Measurements from ENCODE around the gene TMEM169.

The TMEM169 gene, protein sequence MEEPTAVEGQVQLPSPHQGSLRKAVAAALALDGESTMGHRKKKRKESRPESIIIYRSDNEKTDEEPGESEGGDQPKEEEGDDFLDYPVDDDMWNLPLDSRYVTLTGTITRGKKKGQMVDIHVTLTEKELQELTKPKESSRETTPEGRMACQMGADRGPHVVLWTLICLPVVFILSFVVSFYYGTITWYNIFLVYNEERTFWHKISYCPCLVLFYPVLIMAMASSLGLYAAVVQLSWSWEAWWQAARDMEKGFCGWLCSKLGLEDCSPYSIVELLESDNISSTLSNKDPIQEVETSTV

DNA sequence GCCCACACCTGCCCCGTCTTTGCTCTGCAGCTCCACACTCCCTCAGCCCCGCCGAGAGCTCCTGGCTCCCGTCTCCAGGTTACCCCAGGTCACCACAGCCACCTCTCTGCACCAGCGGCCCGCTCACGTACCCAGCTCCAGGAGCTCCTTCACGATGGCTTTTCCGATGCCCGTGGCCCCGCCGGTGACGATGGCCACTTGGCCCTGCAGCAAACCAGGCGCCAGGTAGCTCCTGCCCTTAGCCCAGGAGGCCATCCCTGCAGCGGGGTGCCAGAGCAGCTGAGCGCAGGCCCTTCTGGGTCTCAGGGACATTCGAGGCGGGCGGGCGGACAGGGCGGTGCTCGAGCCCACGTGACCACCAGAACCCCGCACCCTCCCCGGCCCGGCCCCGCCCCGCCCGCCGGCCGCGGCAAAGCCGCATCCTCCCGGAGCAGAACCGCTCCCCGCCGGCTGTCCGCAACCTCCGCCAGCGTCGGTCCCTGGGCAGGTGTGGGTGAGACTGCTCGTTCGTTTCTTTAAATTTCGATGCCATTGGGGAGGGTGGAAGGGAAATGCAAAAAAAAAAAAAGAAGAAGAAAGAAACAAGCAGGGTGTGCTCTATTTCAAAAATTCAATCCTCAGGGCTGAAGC is at the start of gene TMEM169, which contains the start of gene PECR:
Gene TMEM169 (plus strand): TSS at position 433 of the 630 bp plus-strand sequence. CDS start 14,045 bp downstream, outside the sequence.
Gene PECR (minus strand): TSS at position 323 of the 630 bp plus-strand sequence. CDS start 68 bp downstream, at position 255.
- peak; percentile 39 to 49 for DNase-seq (ENCODE audit: low read depth in 2 of 2)

DNA sequence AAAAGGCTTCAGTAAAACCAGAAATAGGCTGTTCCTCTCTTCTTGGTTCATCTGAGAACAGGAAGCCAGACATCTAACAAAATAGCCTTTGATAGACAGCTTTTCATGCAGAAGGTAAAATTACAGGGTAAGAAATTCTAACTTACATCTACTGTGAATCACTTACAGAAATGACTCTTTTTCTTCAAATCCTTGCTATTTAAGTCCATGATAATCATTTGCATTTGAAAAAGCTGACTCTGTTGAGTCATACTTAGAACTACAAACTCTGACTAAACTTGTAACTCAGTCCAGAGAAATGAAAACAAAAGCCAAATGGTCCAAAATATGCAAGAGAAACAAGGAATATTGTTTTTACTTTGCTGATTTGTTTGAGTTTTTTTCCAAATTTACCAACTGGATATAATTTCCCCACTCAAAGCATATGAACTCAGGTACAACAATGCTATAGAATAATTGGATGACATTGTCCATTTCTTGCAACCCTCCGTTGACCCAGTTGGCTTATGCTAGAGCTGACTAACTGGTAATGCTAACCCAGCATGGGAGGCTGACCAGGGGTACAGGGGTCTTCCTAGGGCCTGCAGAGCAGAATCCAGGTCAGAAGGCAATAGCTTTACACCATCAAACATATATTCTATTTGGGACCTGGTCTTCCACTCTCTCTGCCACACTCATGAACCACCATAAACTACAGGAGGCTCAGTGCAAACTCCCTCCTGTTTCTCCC is 49.6 kb upstream of the TMEM169 start:
- DNase-seq (ENCODE audit: low read depth in 2 of 2) = no peak

DNA sequence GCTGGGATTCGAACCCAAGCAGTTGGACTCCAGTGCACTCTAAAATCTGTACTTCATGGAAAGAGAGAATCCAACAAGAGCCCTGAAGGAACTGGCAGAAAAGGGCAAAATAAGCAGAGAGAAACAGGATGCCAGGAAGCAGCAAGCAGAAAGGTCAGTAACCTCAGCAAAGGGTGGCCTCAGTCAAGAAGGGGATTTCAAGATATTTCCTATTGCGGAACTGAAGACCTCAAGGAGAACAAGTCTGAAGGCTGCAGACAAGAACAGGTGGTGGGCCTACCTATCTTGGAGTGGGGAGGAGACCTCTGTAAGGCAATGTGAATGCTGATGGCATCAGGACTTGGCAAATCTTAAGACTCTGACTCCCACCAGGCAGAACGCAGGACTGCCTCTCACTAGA is 48.3 kb upstream of the TMEM169 start:
- no peak for DNase-seq (ENCODE audit: low read depth in 2 of 2)

DNA sequence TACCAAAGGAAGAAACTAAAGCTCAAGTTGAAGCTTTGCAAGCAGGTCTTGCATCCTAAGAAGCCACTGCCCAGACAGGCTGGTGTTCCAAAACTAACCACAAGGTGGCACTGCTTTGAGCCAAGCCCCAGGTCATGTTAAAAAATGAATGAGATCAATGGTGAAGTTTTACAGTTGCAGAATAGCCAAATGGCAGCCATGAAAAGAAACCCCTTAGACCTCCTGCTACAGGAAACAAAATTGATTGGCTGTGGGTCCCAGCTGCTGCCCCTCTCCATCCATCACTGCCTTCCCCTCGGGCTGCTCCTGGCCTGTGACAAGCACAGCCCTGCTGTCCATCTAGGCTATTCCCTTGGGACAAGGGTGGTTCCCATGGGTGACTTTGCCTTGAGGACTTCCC is 47.7 kb upstream of the TMEM169 start:
- DNase-seq (ENCODE audit: low read depth in 2 of 2) = peak; percentile 30 to 53

DNA sequence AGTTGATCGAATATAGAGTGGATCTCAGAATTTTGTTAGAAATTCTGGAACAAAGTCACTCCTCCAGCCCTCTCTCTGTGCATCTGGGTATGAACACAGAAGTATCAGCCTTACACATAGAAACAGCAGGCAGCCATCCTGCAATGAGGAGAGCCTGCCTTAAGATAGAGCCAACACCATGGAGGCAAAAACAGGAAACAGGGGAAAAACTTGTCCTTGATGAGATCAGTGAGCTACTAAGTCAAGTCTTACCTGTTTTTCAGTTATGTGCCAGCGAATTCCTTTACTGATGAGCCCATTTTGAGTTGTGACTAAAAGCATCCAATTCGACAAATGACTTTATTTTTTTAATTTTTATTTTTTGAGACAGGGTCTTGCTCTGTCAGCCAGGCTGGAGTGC is 41.8 kb upstream of the TMEM169 start:
- no peak for DNase-seq (ENCODE audit: low read depth in 2 of 2)

DNA sequence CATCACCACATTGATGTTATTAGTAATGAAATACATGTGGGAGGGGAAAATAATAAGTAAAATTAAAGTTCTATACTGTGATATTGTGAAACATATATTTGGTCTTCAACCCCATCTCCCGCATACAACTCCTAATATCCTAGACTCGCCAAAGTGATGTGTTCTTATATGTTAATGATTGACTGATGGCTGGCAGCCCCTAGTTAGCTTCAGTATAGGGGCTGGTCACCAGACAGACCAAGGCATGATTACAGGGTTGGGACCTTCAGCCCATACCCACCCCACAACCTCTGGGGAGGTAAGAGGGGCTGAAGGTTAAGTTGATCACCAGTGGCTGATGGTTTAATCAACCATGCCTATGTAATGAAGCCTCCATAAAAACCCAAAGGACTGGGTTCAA is 40.3 kb upstream of the TMEM169 start:
- no peak for DNase-seq (ENCODE audit: low read depth in 2 of 2)

DNA sequence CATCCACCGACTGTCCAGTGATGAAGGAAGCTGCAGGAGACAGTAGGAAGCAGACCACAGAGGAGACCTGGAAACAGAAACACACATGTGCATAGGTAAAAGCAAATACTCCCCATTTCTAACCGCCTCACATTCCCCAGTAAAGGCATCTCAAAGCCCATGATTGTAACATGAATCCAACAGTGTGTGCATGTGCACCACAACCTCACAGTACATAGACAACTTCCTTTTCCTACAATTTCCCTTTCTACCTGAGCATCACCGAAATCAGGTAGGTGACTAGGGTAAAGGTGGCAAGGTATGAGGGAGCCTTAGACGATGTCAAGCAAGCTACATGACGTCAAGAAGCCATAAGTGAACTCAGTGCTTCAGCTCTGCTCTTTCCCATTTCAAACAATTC is 37.8 kb upstream of the TMEM169 start:
- no peak for DNase-seq (ENCODE audit: low read depth in 2 of 2)

DNA sequence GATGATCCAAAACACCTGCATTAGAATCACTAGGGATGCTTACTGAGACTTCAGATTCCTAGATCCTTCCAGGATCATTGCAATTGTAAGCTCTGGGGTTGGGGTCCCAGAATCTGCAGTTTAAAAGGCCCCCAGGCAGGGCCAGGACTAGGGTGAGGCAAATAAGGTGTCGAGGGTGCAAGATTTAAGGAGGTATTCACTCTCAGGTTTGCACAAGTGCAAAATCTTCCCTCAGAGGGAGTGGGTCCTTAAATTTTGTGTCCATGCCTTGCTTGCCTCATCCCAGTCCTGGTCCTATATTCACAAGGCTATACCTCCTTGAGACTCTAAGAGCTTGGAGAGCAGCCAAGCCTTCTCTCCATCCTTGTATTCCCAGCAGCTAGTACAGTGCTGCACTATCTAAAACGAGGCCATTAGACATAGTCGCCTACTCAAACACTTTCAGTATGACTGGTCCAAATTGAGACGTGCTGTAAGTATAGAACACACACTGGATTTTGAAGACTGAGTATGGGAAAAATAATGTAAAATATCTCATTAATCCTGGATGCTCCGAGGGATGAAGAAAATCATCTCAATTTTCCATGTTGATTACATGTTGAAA is 36.7 kb upstream of the TMEM169 start:
- DNase-seq (ENCODE audit: low read depth in 2 of 2) = no peak

DNA sequence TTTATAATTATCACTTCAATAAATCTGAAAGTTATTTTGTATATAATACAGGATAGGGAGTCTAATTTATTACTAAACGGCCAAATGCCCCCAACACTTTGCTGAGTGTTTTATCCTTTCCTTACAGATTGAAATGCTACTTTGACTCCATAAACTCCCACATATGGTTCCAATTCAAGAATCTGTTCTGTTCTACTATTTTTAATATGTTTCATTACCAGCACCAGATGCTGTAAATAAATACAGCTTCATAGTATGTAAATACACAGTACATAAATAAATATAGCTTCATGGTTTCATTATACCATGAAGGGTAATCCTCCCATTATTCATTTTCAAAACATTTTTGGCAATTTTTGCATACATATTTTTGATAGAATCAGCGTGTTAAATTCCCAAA is 34.3 kb upstream of the TMEM169 start:
- DNase-seq (ENCODE audit: low read depth in 2 of 2) = no peak

DNA sequence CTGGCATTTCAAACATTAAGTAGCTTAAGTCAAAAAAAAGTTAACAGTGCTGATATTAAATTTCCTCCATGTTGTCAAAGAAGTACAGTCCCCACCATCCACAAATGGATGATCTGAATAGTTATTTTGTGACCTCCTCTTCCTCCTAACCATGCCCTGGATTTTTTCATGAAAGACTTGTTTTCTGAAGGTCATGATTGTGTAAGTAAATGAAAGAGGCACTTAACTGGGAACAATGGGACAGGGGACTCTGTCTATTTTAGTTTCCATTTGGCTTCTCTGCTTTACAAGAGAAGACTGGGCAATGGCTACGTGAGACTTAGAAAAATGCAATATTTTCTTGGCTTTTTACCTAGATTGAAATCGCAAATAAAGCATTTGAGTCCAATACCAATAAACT is 32.3 kb upstream of the TMEM169 start:
- no peak for DNase-seq (ENCODE audit: low read depth in 2 of 2)

DNA sequence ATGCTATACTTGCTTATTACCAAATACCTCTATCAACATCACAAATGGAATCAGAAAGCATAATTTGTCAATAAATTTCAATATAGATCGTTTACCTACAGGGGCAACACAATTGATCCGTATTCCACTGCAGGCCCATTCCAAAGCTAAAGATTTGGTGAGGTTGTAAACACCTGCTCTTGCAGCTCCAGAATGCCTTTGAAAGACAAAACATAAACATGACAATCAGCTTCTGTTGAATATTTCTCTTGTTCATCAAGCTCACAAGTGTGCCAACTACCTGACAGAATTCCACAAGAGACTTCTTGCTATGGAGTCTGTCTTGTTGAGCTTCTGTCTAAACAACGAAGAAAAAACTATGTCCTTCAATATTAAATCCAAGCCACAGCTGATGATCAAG is 30.4 kb upstream of the TMEM169 start:
- DNase-seq (ENCODE audit: low read depth in 2 of 2) = no peak

DNA sequence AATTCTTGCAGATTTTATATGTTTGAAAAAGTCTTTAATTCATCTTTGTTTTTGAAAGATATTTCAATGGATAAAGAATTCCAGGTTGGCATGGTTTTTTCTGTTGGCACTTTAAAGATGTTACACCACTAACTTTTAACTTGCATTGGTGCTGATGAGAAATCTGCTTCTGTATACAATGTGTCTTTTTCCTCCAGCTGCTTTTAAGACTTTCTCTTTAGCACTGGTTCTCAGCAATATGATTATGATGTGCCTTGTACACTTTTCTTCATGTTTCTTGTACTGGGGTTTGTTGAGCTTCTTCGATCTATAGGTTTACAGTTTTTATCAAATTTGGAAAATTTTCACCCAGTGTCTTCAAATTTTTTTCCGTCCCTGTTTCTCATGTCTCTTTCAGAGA is 29.3 kb upstream of the TMEM169 start:
- no peak for DNase-seq (ENCODE audit: low read depth in 2 of 2)

DNA sequence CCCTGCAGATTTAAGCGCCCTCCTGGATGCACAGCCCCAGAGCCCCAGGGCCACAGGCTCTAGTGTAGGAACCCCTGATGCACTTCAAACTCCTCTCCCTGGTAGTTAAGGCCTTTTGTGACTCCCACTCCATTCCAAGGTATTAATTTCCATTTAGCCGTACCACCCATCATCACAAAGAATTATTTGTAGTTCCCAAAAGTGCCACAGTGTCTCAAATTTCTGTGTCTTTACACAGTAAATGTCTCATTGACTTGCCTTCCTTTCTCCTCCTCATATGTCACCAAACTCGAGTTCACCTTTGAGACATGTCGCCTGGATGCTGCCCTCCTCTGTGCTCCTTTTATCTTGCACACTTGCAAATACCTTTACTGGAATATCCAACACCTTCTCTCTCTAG is 26.0 kb upstream of the TMEM169 start:
- DNase-seq (ENCODE audit: low read depth in 2 of 2) = no peak

DNA sequence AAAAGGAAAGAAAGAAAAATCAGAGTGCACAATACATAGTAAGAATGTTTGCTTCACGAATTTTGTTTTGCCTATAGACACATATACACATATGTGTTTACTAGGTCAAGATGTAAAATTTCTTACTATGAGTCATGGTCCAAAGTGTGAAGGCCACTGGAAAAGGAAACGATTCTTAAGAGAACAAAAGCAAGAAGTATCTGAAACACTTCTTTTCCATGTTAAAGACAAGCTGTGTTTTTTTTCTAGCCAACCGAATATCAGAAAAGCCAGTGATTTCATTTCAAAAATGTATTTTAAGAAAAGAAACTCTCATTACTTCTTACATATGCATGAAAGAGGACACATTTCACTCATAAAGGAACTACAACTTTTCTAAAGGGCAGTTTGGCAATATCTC is 25.0 kb upstream of the TMEM169 start:
- no peak for DNase-seq (ENCODE audit: low read depth in 2 of 2)

DNA sequence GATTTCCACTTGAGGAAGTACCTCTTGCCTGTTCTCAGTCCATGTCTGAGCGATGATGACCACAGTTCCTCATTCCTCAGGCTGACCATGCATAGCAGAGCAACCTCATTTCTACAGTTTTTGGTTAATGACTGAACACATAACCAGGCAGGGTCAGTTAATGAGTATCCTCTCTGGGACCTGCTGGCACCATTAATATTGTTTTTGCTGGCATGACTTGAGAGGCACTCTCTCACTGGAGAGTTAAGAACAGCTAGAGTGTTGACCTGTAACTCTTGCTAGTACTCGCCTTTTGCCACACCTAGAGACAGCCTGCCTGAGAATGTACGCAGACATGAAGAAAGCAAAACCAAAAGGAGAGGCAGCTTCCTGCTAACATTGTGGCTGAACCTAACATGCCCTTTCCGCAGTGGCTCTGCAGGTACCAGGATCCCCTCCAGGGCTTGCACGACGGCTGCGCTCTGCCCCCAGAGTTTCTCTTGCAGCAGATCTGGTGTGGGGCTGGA is 24.0 kb upstream of the TMEM169 start:
- peak; percentile 15 to 16 for DNase-seq (ENCODE audit: low read depth in 2 of 2)

DNA sequence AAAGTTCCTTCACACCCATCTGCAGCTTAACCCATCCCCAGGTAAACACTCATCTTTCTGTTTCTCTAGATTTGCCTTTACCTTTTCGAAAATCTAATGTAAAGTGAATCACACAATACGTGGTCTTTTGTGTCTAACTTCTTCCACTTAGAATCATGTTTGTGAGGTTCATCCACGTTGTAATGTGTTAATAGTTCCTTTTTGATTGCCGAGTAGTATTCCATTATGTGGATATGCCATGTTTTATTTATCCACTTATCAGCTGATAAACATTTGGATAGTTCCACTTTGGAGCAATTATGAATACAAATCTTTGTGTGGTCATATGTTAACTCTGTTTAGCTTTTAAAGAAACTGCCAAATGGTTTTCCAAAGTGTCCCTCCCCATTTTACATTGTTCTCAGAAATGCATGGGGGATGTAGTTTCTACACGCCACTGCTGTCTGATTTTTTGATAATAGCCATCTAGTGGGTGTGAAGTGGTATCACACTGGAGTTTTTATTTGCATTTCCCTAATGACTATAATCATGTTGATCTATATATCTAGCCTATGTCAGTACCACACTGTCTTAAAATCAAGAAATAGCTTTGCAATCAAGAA is 22.4 kb upstream of the TMEM169 start:
- no peak for DNase-seq (ENCODE audit: low read depth in 2 of 2)

DNA sequence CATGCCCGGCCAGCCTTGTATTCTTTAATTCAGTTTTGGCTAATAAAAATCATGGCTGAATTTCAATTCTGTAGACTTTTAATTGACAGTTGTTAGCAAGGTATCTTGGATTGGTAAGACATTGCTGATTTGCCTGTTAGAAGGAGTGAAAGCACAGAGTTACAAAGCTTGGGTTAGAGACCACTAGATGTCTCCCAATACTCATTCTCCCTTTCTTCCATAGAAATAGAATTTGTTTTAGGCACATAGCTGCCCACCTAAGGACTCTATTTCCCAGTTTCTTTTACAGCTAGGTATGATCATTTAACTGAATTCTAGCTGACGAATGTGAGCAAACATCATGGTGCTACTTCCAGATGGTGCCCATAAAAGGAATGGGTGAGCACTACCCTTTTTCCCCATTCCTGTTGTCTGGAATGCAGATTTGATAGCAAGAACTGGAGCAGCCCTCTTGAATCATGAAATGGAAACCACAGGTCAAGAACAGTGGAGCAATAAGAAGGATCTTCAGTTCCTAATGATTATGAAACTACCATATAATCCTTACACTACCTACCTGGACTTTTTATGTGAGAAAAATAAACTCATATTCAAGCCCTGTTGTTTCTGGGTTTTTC is 17.6 kb upstream of the TMEM169 start:
- DNase-seq (ENCODE audit: low read depth in 2 of 2) = no peak

DNA sequence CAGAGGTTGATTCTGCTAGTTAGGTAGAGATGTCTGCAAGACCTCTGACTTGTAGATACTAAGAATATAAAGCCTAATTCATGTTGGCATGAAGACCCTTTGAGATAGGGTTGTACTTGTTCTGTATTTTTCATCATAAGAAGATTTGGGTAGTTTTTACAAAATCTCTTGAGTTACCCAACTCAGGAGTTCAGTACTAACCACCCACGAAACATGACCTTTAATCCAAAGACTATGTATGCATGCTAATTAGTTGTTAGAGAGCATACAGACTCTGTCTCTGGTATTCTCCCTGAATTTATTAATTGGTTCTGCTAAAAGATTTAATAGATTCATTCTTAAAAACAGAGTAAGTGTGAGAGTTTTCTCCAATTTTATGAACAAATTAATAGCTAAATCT is 17.1 kb upstream of the TMEM169 start:
- DNase-seq (ENCODE audit: low read depth in 2 of 2) = no peak

DNA sequence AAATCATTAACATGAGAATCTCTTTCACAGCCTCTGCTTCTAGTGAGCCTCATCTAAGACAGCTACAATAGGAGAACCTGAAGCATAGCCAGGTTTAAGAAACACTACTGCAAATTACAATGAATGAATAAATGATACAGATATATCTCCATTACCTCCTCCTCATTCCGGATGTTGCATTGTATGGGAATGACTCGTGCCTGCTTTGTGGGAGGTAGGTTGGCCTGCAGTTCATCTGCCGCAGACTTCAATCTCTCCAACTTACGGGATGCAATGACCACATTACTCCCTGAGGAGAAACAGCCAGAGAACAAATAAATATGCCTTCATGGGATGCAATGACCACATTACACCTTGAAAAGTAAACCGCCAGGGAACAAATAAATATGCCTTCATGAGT is 15.5 kb upstream of the TMEM169 start:
- no peak for DNase-seq (ENCODE audit: low read depth in 2 of 2)

DNA sequence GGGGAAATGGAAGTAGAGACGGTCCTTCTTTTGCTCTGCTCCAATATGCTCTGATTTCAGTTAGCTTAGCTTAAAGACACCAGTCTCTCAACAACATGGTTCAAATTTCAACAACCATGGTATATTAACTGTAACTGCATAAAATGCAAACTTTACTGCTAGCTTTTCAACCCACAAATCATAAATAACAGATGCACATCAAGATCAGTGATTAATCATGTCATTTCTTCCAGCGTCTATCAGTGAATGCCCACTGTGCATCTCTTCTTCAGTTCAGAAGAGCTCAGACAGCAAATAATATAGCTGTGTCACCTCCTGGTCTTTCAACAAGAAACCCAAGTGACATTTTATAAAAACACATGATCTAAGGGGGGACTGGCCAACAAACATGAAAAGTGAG is 12.7 kb upstream of the TMEM169 start:
- no peak for DNase-seq (ENCODE audit: low read depth in 2 of 2)

DNA sequence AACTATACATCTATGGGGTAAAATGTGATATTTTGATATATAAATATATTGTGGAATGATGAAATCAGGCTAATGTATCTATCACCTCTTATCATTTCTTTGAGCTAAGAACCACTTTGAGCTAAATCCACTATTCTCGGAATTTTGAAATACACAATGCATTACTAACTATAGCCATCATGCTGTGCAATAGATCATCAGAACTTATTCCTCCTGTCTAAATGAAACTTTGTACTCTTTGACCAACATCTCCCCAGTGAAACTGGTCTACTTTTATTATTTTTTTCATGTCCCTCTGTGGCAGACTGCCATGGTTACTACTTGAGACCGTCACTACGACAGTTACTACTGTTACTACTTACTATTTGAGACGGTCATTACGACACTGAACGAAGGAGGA is 11.5 kb upstream of the TMEM169 start:
- no peak for DNase-seq (ENCODE audit: low read depth in 2 of 2)

Measured in stimulated activated CD8-positive, alpha-beta memory T cell treated with anti-CD3 and anti-CD28 coated beads, Interleukin-15, amount 100 ng/mL, for 4 hours (primary cell).